HG02759 (cell line): ENCODE measurements around the gene CALR3.

Source experiments
- ATAC-seq: cut with Tn5 transposase; IDR thresholded peaks from one replicate; pipeline ENCODE4 v1.9.1; 2021; ENCODE audit warnings: mild to moderate bottlenecking, moderate library complexity; ENCODE audit not compliant: unreplicated experiment

CALR3 gene

GRCh38 chr19:16435238-16435917 is 60.6 kb downstream of the CALR3 start:
- no peak for ATAC-seq

GRCh38 chr19:16433986-16434385 is 62.0 kb downstream of the CALR3 start:
- ATAC-seq: no peak

DNA sequence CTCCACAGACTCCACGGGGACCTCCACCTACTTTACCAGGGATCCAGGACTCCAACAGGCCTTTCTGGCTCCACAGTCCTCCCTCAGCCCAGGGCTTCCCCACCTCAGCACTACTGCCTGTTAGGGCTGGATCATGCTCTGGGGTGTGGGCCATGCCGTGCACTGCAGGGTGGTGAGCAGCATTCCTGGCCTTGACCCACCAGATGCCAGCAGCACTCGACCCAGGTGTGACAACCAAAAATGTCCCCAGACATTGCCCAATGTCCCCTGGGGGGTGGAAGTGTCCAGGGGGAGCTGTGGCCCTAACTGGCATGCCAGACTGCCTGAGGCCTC is 66.2 kb downstream of the CALR3 start:
- no peak for ATAC-seq

DNA sequence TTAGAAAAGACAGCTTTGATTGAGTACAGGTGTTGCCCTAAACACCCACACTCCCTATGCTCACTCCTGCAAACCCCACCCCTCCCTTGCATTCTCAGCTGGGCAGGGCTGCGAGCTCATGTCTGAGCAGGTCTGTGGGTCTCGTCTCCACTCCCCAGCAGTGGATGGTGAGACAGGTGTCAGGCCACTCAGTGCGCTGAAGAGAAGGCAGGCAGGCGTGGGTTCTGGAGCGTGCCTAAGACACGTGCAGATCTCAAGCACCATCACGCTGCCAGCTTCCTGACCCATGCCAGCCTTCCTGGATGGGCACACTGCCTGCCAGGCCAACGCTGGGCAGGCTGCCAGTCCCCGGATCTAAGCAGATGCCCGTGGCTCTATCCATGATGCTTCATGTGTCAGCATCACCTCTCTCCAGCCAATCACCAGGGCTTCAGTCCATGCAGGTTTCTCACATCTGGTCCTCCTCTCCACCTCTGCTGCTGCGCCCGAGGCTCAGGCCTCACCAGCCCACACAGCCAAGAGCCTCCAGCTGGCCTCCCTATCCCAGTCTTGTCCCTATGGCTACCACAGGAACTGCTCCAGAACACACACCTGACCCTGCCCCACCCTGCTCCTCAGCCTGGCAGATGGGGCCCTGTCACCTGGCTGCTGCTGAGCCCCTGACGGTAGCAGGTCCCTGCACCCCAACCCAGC is 66.8 kb downstream of the CALR3 start:
- ATAC-seq: no peak
